K562 (cell line): ENCODE measurements around the gene FKBP1B. TPM values are rescaled to one million over a fixed set of nuclear protein-coding genes. Genes with fewer than 3 reads are reported as not detected.

Experiments
- CREBBP ChIP-seq: IDR thresholded peaks from one replicate; pipeline ENCODE4 v1.6.1; 2012; ENCODE audit warnings: low read depth, mild to moderate bottlenecking, control low read depth, inconsistent platforms, low read length
- ETV5 ChIP-seq: sonication (generic); formaldehyde crosslinking; IDR thresholded peaks from 2 replicates; pipeline ENCODE4 v1.4.0; 2020; ENCODE audit warnings: low read depth, mild to moderate bottlenecking, missing genetic modification reagents
- GTF2A2 ChIP-seq: IDR thresholded peaks from 2 replicates; pipeline ENCODE4 v1.6.1; 2016; ENCODE audit warnings: mild to moderate bottlenecking, missing genetic modification characterization, missing compliant biosample characterization
- HMGN3 ChIP-seq: IDR thresholded peaks from 2 replicates; pipeline ENCODE4 v1.6.1; 2011; ENCODE audit warnings: borderline replicate concordance, low read depth, mild to moderate bottlenecking, mixed read lengths, low read length; ENCODE audit not compliant: insufficient read length; ENCODE audit errors: extremely low read depth
- KLF6 ChIP-seq: fragments of 250-450 bp; sonication (Bioruptor Pico); IDR thresholded peaks from 2 replicates; pipeline ENCODE4 v1.4.0; 2020; ENCODE audit warnings: mild to moderate bottlenecking, moderate library complexity, borderline replicate concordance
- PHF8 ChIP-seq: fragments of 200-600 bp; sonication (generic); IDR thresholded peaks from 2 replicates; pipeline ENCODE4 v1.6.1; 2012; ENCODE audit warnings: mixed run types, mild to moderate bottlenecking, inconsistent platforms, low read length, moderate library complexity, borderline replicate concordance
- POLR2H ChIP-seq: IDR thresholded peaks from 2 replicates; pipeline ENCODE4 v1.6.1; 2016; ENCODE audit warnings: missing genetic modification characterization, low read depth, mild to moderate bottlenecking, control low read depth, missing compliant biosample characterization, moderate library complexity
- PTRF ChIP-seq: fragments of 450-650 bp; IDR thresholded peaks from 2 replicates; pipeline ENCODE4 v1.6.1; 2016; ENCODE audit warnings: mild to moderate bottlenecking, missing genetic modification characterization, missing compliant biosample characterization
- SAFB2 ChIP-seq: fragments of 200-400 bp; formaldehyde crosslinking; IDR thresholded peaks from 2 replicates; pipeline ENCODE4 v1.6.1; 2018; ENCODE audit warnings: borderline replicate concordance, low read length, low read depth, moderate library complexity; ENCODE audit not compliant: severe bottlenecking
- SIN3B ChIP-seq: fragments of 450-650 bp; IDR thresholded peaks from 2 replicates; pipeline ENCODE4 v1.6.1; 2017; ENCODE audit warnings: low read depth, mild to moderate bottlenecking, moderate library complexity
- TEAD1 ChIP-seq, 2 experiments: fragments of 450-650 bp in 1 of 2; sonication (generic) in 1 of 2; formaldehyde crosslinking; IDR thresholded peaks; 2 replicates each; pipeline versions ENCODE4 v1.4.0 to v1.8.0; 2020 to 2022; ENCODE audit warnings: mild to moderate bottlenecking in 2 of 2, missing genetic modification reagents in 1 of 2
- TEAD4 ChIP-seq, 2 experiments: sonication (generic) in 1 of 2; formaldehyde crosslinking in 1 of 2; IDR thresholded peaks; 2 replicates each; pipeline versions ENCODE4 v1.6.1 to v1.8.0; 2012 to 2022; ENCODE audit warnings: borderline replicate concordance in 1 of 2, inconsistent platforms in 1 of 2, low read length in 1 of 2, mild to moderate bottlenecking in 1 of 2, missing genetic modification reagents in 1 of 2
- TOE1 ChIP-seq, 2 experiments: fragments of 450-650 bp in 1 of 2; sonication (generic) in 1 of 2; formaldehyde crosslinking in 1 of 2; IDR thresholded peaks; 2 replicates each; pipeline versions ENCODE4 v1.7.1 to v1.8.0; 2016 to 2022; ENCODE audit warnings: borderline replicate concordance in 2 of 2, mild to moderate bottlenecking in 2 of 2, antibody characterized with exemption in 1 of 2, inconsistent platforms in 1 of 2, low read depth in 1 of 2, missing genetic modification reagents in 1 of 2, moderate library complexity in 1 of 2
- TRIM24 ChIP-seq, 2 experiments: fragments of 450-650 bp; IDR thresholded peaks; 2 replicates each; pipeline ENCODE4 v1.6.1; 2016
- ZNF282 ChIP-seq: sonication (generic); formaldehyde crosslinking; IDR thresholded peaks from 2 replicates; pipeline ENCODE4 v1.8.1; 2023; ENCODE audit warnings: missing genetic modification reagents
- polyA plus RNA-seq, 8 experiments: library from polyadenylated mRNA; depleted of rRNA in 4 of 8; stranded (reverse) in 5 of 8; unstranded in 3 of 8; fragments of >200 nt; fragmentation: Nextera tagmentation in 2 of 8; fragmentation: Illumina TruSeq in 1 of 8; extraction: Ambion mirVana in 2 of 8; extraction: Trizol in 1 of 8; gene quantifications; 2 replicates each; pipeline versions ENCODE4 v1.2.1 to v1.2.3, GENCODE V29; 2011 to 2014; ENCODE audit warnings: inconsistent platforms in 1 of 8, missing spikeins in 1 of 8
- total RNA-seq, 7 experiments: library from RNA; depleted of rRNA in 6 of 7; stranded (reverse); fragments of >200 nt in 6 of 7; fragmentation: Illumina TruSeq in 2 of 7; extraction: Trizol in 2 of 7; gene quantifications; 2 replicates each; pipeline versions ENCODE4 v1.2.1 to v1.2.3, GENCODE V29; 2011 to 2021; ENCODE audit warnings: low replicate concordance in 1 of 7
- TF ChIP-seq, protein P1 (sequence below): fragments of 200-800 bp; sonication (Bioruptor generic); IDR thresholded peaks from 2 replicates; pipeline ENCODE4 v1.6.1; 2017; ENCODE audit warnings: missing genetic modification characterization, missing compliant biosample characterization
- TF ChIP-seq, protein P2 (sequence below), 2 experiments: fragments of 150-350 bp in 1 of 2; IDR thresholded peaks; 2 replicates each; pipeline ENCODE4 v1.6.1; 2012 to 2016; ENCODE audit warnings: low read depth in 2 of 2, low read length in 2 of 2, mild to moderate bottlenecking in 1 of 2, moderate library complexity in 1 of 2
- TF ChIP-seq, protein P3 (sequence below): fragments of 450-650 bp; formaldehyde crosslinking; IDR thresholded peaks from 2 replicates; pipeline ENCODE4 v1.4.0; 2022; ENCODE audit warnings: missing genetic modification characterization

FKBP1B gene
- total and polyA plus RNA-seq, 9 of the 15 experiments (the other 6 are each of a cell fraction or from before 2014, with no cell fraction given), result 0.58 to 9.4 (median 1.6) TPM

DNA sequence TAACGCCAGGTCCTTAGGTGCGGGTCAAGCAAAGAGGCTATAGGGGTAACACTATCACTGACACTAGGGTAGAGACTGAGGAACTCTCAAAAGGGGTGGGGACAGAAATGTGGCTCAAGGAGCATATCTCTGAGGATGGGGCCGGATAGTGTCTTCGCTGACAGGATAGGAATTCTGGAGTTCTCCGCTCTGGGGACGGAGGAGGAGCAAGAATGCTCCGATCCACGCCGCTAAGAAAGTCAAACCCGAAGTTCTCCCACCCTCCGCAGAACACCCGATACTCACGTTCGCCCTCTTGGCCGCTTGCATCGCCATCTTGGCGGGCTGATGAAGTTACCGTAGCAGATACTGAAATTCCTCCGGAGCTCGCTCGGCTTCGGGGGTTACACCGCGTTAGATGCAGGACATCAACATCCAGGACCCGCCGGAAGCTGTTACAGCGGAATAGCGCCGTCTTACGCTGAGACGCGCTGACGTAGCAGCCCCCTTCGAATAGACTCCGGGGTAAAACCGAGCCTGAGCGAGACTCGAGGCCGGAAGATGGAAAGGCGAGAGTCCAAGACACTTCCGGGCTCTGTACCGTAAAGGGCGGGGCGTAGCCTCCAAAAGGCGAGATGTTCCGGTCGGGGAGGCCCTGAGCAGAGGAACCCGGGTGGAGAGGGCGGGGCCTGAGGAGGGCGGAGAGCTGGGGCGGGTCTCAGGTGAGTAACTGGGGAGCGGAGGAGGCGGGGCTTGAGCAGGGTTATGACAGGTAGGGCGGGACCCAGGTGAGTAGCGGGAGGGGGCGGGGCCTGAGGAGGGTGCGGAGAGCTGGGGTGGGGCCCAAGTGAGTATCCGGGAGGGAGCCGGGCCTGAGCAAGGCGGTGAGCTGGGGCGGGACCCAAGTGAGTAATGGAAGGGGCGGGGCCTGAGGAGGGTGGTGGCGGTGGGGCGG is 26.6 kb downstream of the FKBP1B start, which contains the start of gene SF3B6 (continued):
- TF ChIP-seq, protein P1, sequence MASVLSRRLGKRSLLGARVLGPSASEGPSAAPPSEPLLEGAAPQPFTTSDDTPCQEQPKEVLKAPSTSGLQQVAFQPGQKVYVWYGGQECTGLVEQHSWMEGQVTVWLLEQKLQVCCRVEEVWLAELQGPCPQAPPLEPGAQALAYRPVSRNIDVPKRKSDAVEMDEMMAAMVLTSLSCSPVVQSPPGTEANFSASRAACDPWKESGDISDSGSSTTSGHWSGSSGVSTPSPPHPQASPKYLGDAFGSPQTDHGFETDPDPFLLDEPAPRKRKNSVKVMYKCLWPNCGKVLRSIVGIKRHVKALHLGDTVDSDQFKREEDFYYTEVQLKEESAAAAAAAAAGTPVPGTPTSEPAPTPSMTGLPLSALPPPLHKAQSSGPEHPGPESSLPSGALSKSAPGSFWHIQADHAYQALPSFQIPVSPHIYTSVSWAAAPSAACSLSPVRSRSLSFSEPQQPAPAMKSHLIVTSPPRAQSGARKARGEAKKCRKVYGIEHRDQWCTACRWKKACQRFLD (CRISPR knock-in tag), result 0 out of 2 replicates have a peak, but pooled peaks have one; percentile 72
- TF ChIP-seq SIN3B (peak; percentile 93), TRIM24 (IDR thresholded peaks at IDR 0.05) (peak in 1 of 2 experiments; percentile 99; a peak in 2 of 4 replicates), ZNF282 (CRISPR knock-in tag) (no peak), PHF8 (peak; percentile 89), PTRF (tag) (no peak), ETV5 (CRISPR knock-in tag) (peak; percentile 95), POLR2H (tag) (peak; percentile 86), CREBBP (no peak), HMGN3 (peak; percentile 24), SAFB2 (no peak), TEAD4 (IDR thresholded peaks at IDR 0.05; ENCODE audit: low read length) (peak; percentile 46; the same call in 1 of the 2 replicates), TEAD4 (CRISPR knock-in tag; IDR thresholded peaks at IDR 0.05; ENCODE audit: borderline replicate concordance) (no peak), TOE1 (IDR thresholded peaks at IDR 0.05; ENCODE audit: borderline replicate concordance) (peak; percentile 90), TOE1 (CRISPR knock-in tag; IDR thresholded peaks at IDR 0.05; ENCODE audit: borderline replicate concordance, low read depth) (no peak), GTF2A2 (tag) (0 out of 2 replicates have a peak, but pooled peaks have one; percentile 31), KLF6 (peak; percentile 15; the same call in 1 of the 2 replicates), TEAD1 (CRISPR knock-in tag; IDR thresholded peaks at IDR 0.05) (peak; percentile 32 to 89; a peak in 2 of 4 replicates)
- TF ChIP-seq, protein P2, sequence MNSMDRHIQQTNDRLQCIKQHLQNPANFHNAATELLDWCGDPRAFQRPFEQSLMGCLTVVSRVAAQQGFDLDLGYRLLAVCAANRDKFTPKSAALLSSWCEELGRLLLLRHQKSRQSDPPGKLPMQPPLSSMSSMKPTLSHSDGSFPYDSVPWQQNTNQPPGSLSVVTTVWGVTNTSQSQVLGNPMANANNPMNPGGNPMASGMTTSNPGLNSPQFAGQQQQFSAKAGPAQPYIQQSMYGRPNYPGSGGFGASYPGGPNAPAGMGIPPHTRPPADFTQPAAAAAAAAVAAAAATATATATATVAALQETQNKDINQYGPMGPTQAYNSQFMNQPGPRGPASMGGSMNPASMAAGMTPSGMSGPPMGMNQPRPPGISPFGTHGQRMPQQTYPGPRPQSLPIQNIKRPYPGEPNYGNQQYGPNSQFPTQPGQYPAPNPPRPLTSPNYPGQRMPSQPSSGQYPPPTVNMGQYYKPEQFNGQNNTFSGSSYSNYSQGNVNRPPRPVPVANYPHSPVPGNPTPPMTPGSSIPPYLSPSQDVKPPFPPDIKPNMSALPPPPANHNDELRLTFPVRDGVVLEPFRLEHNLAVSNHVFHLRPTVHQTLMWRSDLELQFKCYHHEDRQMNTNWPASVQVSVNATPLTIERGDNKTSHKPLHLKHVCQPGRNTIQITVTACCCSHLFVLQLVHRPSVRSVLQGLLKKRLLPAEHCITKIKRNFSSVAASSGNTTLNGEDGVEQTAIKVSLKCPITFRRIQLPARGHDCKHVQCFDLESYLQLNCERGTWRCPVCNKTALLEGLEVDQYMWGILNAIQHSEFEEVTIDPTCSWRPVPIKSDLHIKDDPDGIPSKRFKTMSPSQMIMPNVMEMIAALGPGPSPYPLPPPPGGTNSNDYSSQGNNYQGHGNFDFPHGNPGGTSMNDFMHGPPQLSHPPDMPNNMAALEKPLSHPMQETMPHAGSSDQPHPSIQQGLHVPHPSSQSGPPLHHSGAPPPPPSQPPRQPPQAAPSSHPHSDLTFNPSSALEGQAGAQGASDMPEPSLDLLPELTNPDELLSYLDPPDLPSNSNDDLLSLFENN (IDR thresholded peaks at IDR 0.05; ENCODE audit: low read depth in 2 of 2, low read length in 2 of 2), result peak in 1 of 2 experiments; percentile 74; a peak in 1 of 4 replicates
- TF ChIP-seq, protein P3, sequence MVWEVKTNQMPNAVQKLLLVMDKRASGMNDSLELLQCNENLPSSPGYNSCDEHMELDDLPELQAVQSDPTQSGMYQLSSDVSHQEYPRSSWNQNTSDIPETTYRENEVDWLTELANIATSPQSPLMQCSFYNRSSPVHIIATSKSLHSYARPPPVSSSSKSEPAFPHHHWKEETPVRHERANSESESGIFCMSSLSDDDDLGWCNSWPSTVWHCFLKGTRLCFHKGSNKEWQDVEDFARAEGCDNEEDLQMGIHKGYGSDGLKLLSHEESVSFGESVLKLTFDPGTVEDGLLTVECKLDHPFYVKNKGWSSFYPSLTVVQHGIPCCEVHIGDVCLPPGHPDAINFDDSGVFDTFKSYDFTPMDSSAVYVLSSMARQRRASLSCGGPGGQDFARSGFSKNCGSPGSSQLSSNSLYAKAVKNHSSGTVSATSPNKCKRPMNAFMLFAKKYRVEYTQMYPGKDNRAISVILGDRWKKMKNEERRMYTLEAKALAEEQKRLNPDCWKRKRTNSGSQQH (CRISPR knock-in tag), result 0 out of 2 replicates have a peak, but pooled peaks have one; percentile 8
